SU-DHL-6 (cell line): ENCODE measurements around the gene LRRC2.

Experiments
- EZH2phosphoT487 ChIP-seq: fragments of 200-600 bp; sonication (generic), shearing (Covaris generic); conservative IDR thresholded peaks from 2 replicates; pipeline ENCODE4 v1.6.1; 2018; ENCODE audit warnings: mild to moderate bottlenecking, antibody characterized with exemption, low read length, moderate library complexity, mixed read lengths
- TF ChIP-seq, protein P1 (sequence below): fragments of 200-600 bp; sonication (generic); IDR thresholded peaks from one replicate; pipeline ENCODE4 v1.5.1; 2017; ENCODE audit warnings: antibody characterized with exemption, mild to moderate bottlenecking, low read length, moderate library complexity; ENCODE audit not compliant: insufficient read depth, poor library complexity, severe bottlenecking

DNA sequence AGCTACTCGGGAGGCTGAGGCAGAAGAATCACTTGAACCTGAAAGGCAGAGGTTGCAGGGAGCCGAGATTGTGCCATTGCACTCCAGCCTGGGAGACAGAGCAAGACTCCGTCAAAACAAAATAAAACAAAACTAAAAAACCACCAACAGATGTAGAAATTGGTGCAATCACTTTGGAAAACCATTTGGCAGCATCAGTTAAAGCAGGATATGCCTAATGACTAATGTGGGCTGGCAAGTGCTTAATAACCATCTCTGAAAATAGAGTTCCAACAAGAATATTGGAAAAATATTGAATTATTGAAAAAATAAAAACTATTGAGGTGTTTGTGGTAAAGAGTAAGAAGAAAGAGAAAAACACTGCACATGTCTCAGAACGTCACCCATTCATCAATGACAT, 84.5 kb downstream of the LRRC2 start:
- TF ChIP-seq, protein P1, sequence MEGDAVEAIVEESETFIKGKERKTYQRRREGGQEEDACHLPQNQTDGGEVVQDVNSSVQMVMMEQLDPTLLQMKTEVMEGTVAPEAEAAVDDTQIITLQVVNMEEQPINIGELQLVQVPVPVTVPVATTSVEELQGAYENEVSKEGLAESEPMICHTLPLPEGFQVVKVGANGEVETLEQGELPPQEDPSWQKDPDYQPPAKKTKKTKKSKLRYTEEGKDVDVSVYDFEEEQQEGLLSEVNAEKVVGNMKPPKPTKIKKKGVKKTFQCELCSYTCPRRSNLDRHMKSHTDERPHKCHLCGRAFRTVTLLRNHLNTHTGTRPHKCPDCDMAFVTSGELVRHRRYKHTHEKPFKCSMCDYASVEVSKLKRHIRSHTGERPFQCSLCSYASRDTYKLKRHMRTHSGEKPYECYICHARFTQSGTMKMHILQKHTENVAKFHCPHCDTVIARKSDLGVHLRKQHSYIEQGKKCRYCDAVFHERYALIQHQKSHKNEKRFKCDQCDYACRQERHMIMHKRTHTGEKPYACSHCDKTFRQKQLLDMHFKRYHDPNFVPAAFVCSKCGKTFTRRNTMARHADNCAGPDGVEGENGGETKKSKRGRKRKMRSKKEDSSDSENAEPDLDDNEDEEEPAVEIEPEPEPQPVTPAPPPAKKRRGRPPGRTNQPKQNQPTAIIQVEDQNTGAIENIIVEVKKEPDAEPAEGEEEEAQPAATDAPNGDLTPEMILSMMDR: no peak
- TF ChIP-seq EZH2phosphoT487: no peak
